Measurements from ENCODE around the gene KIF2A.

KIF2A gene

GRCh38 chr5:62424763-62425162, 118.8 kb downstream of the KIF2A start:
- TF ChIP-seq CTCF (IDR thresholded peaks at IDR 0.05) (no peak), ZFX (IDR thresholded peaks at IDR 0.05; ENCODE audit: borderline replicate concordance) (no peak)
- H3K27ac ChIP-seq: no peak overlapping the region

GRCh38 chr5:62431735-62432620, 126.0 kb downstream of the KIF2A start:
- H3K27ac ChIP-seq: no peak overlapping the region
- TF ChIP-seq CTCF (IDR thresholded peaks at IDR 0.05): no peak
- no peak for TF ChIP-seq ZFX (IDR thresholded peaks at IDR 0.05; ENCODE audit: borderline replicate concordance)

GRCh38 chr5:62432621-62433064, 126.6 kb downstream of the KIF2A start:
- no peak overlapping the region for H3K27ac ChIP-seq

More at GRCh38 chr5:62432621-62433064, 126.6 kb downstream of the KIF2A start:
- TF ChIP-seq ZFX (IDR thresholded peaks at IDR 0.05; ENCODE audit: borderline replicate concordance) (no peak), CTCF (IDR thresholded peaks at IDR 0.05) (no peak)

Data from 22Rv1 (cell line).